Keratinocyte (primary cell): ENCODE data around the gene EFCAB13. TPM values are rescaled to one million over a fixed set of nuclear protein-coding genes. Genes with fewer than 3 reads are reported as not detected.

Experiments
- DNase-seq: peaks from one replicate; pipeline ENCODE4 v3.0.0-alpha.2; 2011; ENCODE audit warnings: low read depth, missing footprints, low spot score
- FAIRE-seq: peaks from 2 replicates; lab custom pipeline; 2011; peaks lifted over from hg19 to GRCh38; lab: Jason Lieb, UNC
- H2AFZ ChIP-seq: 2 replicates; pipeline ENCODE4 v1.6.0; 2012; ENCODE audit warnings: low read length, control low read depth, inconsistent platforms; ENCODE audit not compliant: control insufficient read depth
- H3K27ac ChIP-seq: 2 replicates; pipeline ENCODE4 v1.5.1; 2011; ENCODE audit warnings: low read length; ENCODE audit not compliant: control insufficient read depth, insufficient read depth
- H3K27me3 ChIP-seq: 3 replicates; pipeline ENCODE4 v1.6.0; 2011; ENCODE audit warnings: low read length; ENCODE audit not compliant: control insufficient read depth, insufficient read depth; ENCODE audit errors: extremely low read depth
- H3K36me3 ChIP-seq, 2 experiments: 2 replicates in 1 of 2; 3 replicates in 1 of 2; pipeline ENCODE4 v1.5.1; 2011; ENCODE audit warnings: low read length in 2 of 2, mild to moderate bottlenecking in 1 of 2; ENCODE audit not compliant: control insufficient read depth in 2 of 2, insufficient read depth in 2 of 2; ENCODE audit errors: extremely low read depth in 1 of 2
- H3K4me1 ChIP-seq: 3 replicates; pipeline ENCODE4 v1.5.1; 2011; ENCODE audit warnings: low read length; ENCODE audit not compliant: control insufficient read depth, insufficient read depth; ENCODE audit errors: extremely low read depth
- H3K4me2 ChIP-seq: 3 replicates; pipeline ENCODE4 v1.6.0; 2011; ENCODE audit warnings: low read depth, low read length; ENCODE audit not compliant: control insufficient read depth, insufficient read depth; ENCODE audit errors: extremely low read depth
- H3K4me3 ChIP-seq, 3 experiments: fragments of 200-600 bp in 1 of 3; sonication (generic) in 1 of 3; 2 replicates in 2 of 3; 3 replicates in 1 of 3; pipeline ENCODE4 v1.5.1; 2011 to 2016; ENCODE audit warnings: low read length in 3 of 3, mild to moderate bottlenecking in 3 of 3, control low read depth in 2 of 3, inconsistent platforms in 1 of 3, low read depth in 1 of 3, mixed read lengths in 1 of 3, mixed run types in 1 of 3, moderate library complexity in 1 of 3; ENCODE audit not compliant: control insufficient read depth in 2 of 3, insufficient read depth in 2 of 3; ENCODE audit errors: extremely low read depth in 1 of 3
- H3K79me2 ChIP-seq: 2 replicates; pipeline ENCODE4 v1.6.0; 2012; ENCODE audit warnings: low read length; ENCODE audit not compliant: control insufficient read depth, insufficient read depth
- H3K9ac ChIP-seq: 3 replicates; pipeline ENCODE4 v1.6.0; 2011; ENCODE audit warnings: low read length; ENCODE audit not compliant: control insufficient read depth, insufficient read depth; ENCODE audit errors: extremely low read depth
- H3K9me1 ChIP-seq: 3 replicates; pipeline ENCODE4 v1.6.0; 2011; ENCODE audit warnings: low read length; ENCODE audit not compliant: control insufficient read depth, insufficient read depth; ENCODE audit errors: extremely low read depth
- H3K9me3 ChIP-seq: 2 replicates; pipeline ENCODE4 v1.5.1; 2012; ENCODE audit warnings: low read depth, low read length; ENCODE audit not compliant: control insufficient read depth
- H4K20me1 ChIP-seq: 3 replicates; pipeline ENCODE4 v1.6.0; 2011; ENCODE audit warnings: low read length; ENCODE audit not compliant: control insufficient read depth, insufficient read depth; ENCODE audit errors: extremely low read depth
- CTCF ChIP-seq, 3 experiments: IDR thresholded peaks in 1 of 3; conservative IDR thresholded peaks in 1 of 3; optimal IDR thresholded peaks in 1 of 3; 2 replicates in 2 of 3; 3 replicates in 1 of 3; pipeline versions ENCODE3 to v1.5.1; 2011; ENCODE audit warnings: low read length in 3 of 3, mild to moderate bottlenecking in 3 of 3, moderate library complexity in 2 of 3, control low read depth in 1 of 3, inconsistent platforms in 1 of 3; ENCODE audit not compliant: insufficient read depth in 2 of 3; ENCODE audit errors: extremely low read depth in 1 of 3
- EZH2 ChIP-seq: IDR thresholded peaks from one replicate; pipeline ENCODE4 v1.6.1; 2012; ENCODE audit warnings: inconsistent platforms, mild to moderate bottlenecking, low read length, moderate library complexity
- dilution Hi-C: fragments of 300-500 bp; cut with MboI; formaldehyde crosslinking; loops from one replicate; pipeline ENCODE4 v1.7.0; 2020; ENCODE audit warnings: low sequenced_read_pairs; ENCODE audit not compliant: extremely low pct_ligation_motif_present
- polyA plus RNA-seq, 5 experiments: library from polyadenylated mRNA; depleted of rRNA in 3 of 5; stranded (reverse) in 3 of 5; stranded (forward) in 1 of 5; unstranded in 1 of 5; fragments of >200 nt; gene quantifications; 1 replicate in 1 of 5; 2 replicates in 3 of 5; 3 replicates in 1 of 5; pipeline versions ENCODE4 v1.2.1 to v1.2.3, GENCODE V29; 2011 to 2012; ENCODE audit warnings: missing spikeins in 2 of 5, low read depth in 1 of 5, low replicate concordance in 1 of 5

EFCAB13 gene
- polyA plus RNA-seq, 1 donor (not counting 4 experiments of a cell fraction or from before 2014, with no cell fraction given): 0.63 TPM

GRCh38 chr17:47325176-47325575 is 1.4 kb downstream of the EFCAB13 start:
- H3K9me1 ChIP-seq: no peaks in the 10 kb centered on the region
- H3K36me3 ChIP-seq: no peaks in the 10 kb centered on the region
- TF ChIP-seq CTCF (optimal IDR thresholded peaks at IDR 0.05 in 1 of 3, IDR thresholded peaks at IDR 0.05 in 1 of 3, conservative IDR thresholded peaks at IDR 0.05 in 1 of 3; ENCODE audit: extremely low read depth in 1 of 3, insufficient read depth in 2 of 3, low read length in 3 of 3) (no peak), EZH2 (no peak)
- H3K4me2 ChIP-seq: no peak overlapping the region
- dilution Hi-C loops: no loop called here
- FAIRE-seq: no peak
- peaks cover 4% of the 10 kb centered on the region for H3K4me1 ChIP-seq
- no peaks in the 10 kb centered on the region for H3K79me2 ChIP-seq
- no peaks in the 10 kb centered on the region for H4K20me1 ChIP-seq
- no peak overlapping the region for H2AFZ ChIP-seq
- H3K9me3 ChIP-seq: no peaks in the 10 kb centered on the region
- no peak overlapping the region for H3K27ac ChIP-seq
- no peak for DNase-seq
- H3K27me3 ChIP-seq: no peaks in the 10 kb centered on the region
- no peak overlapping the region for H3K9ac ChIP-seq
- H3K4me3 ChIP-seq: no peak overlapping the region

GRCh38 chr17:47330548-47330947 is 6.8 kb downstream of the EFCAB13 start:
- Histone ChIP-seq H3K4me3 (no peak overlapping the region), H3K27ac (no peak overlapping the region), H3K79me2 (no peaks in the 10 kb centered on the region), H3K9me1 (no peaks in the 10 kb centered on the region), H3K36me3 (no peaks in the 10 kb centered on the region), H4K20me1 (no peaks in the 10 kb centered on the region), H3K9me3 (no peaks in the 10 kb centered on the region), H3K4me1 (no peaks in the 10 kb centered on the region), H3K9ac (no peak overlapping the region), H3K27me3 (no peaks in the 10 kb centered on the region), H2AFZ (no peak overlapping the region), H3K4me2 (no peak overlapping the region)
- TF ChIP-seq CTCF (optimal IDR thresholded peaks at IDR 0.05 in 1 of 3, IDR thresholded peaks at IDR 0.05 in 1 of 3, conservative IDR thresholded peaks at IDR 0.05 in 1 of 3; ENCODE audit: extremely low read depth in 1 of 3, insufficient read depth in 2 of 3, low read length in 3 of 3): no peak
- no peak for TF ChIP-seq EZH2
- no peak for FAIRE-seq
- DNase-seq: no peak
- dilution Hi-C loops: no loop called here
